Prostate gland (tissue), 2 donors: ENCODE results near the gene RNU5B-1.

ENCODE experiments used
- CTCF ChIP-seq, 4 experiments: fragments of 200-600 bp in 2 of 4; fragments of 450-650 bp in 2 of 4; sonication (generic) in 2 of 4; IDR thresholded peaks; 1 replicate in 3 of 4; 2 replicates in 1 of 4; pipeline ENCODE4 v1.5.1; 2016 to 2019; ENCODE audit warnings: antibody characterized with exemption in 4 of 4, mild to moderate bottlenecking in 2 of 4, moderate library complexity in 2 of 4
- POLR2A ChIP-seq: fragments of 450-650 bp; IDR thresholded peaks from one replicate; pipeline ENCODE4 v1.6.1; 2016; ENCODE audit warnings: antibody characterized with exemption, mild to moderate bottlenecking
- POLR2AphosphoS5 ChIP-seq: sonication (generic); formaldehyde crosslinking; IDR thresholded peaks from one replicate; pipeline ENCODE4 v1.6.1; 2017; ENCODE audit warnings: antibody characterized with exemption

GRCh38 chr15:65275104-65275727 lies 29.3 kb upstream of the RNU5B-1 start:
- TF ChIP-seq CTCF (IDR thresholded peaks at IDR 0.05) (no peak), POLR2AphosphoS5 (no peak), POLR2A (no peak)
